HG02840 (cell line): ENCODE measurements around the gene SLC15A3.

ENCODE experiments used
- ATAC-seq: cut with Tn5 transposase; IDR thresholded peaks from one replicate; pipeline ENCODE4 v1.9.1; 2021; ENCODE audit warnings: mild to moderate bottlenecking, moderate library complexity, moderate number of reproducible peaks; ENCODE audit not compliant: unreplicated experiment, low FRiP score

The SLC15A3 gene

DNA sequence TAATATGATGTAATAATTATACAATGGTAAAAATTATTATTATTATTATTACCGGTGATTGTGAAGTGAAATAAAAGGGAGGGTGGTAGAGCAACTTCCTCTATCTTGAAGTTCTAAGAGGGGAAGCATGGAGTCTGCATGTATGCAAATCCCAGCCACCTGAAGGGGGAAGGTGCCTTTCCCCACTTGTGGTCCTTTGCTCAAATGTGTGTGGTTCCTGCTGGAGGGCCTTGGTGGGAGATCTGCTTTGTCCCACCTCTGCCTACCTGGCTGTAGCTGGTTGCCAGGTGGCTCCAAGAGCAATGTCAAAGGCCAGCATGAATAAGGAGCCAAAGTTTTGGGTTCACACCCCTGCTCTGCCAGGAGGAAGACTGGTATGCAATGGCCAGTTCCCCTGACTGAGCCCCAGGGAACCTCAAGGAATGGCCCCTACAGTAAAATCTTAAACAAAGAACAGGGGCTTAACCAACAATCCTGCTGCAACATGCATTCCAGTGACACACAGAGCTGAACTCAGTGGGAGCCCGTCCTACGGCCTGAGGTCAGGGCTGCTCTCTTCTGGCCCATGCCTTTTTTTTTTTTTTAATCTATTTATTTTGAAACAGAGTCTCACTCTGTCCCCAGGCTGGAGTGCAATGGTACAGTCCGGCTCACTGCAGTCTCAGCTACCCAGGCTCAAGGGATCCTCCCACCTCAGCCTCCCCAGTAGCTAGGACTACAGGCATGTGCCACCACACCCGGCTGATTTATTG lies 19.2 kb downstream of the SLC15A3 start:
- no peak for ATAC-seq

DNA sequence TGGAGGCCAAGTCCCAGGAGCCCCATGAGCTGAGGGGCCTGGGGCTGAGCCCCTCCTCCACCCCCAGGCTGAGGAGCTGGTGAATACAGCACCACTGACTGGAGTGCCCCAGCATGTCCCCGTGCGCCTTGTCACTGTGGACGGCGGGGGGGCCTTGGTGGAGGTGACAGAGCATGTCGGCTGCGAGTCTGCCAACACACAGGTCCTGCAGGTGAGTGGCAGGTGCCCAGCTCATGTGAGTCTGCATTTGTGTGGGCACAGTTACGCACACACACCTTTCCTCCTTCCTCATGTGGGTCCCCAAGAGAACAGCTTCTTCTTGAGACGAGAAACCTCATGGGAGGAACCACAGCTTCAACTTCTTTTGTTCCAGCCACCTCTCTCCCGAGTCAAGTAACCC lies 20.1 kb downstream of the SLC15A3 start:
- ATAC-seq = no peak

DNA sequence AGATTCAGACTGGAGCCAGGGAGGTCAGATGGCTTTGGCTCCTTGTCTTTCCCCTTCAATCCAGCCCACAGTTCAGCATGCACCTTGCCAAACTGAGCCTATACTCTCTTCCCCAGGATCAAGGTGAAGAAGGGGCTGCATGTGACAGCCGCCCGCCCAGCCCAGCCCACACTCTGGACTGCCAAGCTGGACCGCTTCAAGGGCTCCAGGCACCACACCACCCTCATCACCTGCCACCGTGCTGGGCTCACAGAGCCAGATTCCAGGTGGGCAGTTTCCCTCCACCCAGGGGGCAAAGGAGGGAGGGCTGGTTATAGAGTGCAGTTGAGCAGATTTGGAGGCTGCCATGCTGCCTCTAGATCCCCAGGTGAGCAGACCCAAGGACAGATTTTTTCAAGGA lies 21.6 kb downstream of the SLC15A3 start:
- ATAC-seq = no peak

DNA sequence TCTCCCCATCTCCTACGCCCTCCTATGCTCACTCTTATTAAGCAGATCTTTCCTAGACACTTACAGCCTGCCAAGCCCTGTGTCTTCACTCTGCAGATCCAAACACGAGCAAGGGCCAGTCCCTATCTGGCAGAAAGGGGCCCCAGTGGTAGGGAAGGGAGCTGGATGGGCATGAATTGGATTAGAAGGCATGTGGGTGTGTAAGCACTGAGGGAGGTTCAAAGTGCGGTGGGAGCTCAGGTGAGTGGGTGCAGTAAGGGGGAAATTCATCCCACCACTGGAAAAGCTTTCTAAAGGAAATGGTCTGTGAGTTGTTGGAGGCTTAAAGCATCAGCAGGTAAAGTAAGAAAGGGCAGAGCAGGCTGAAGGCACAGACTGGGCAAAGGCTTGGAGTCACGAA lies 22.2 kb downstream of the SLC15A3 start:
- no peak for ATAC-seq

DNA sequence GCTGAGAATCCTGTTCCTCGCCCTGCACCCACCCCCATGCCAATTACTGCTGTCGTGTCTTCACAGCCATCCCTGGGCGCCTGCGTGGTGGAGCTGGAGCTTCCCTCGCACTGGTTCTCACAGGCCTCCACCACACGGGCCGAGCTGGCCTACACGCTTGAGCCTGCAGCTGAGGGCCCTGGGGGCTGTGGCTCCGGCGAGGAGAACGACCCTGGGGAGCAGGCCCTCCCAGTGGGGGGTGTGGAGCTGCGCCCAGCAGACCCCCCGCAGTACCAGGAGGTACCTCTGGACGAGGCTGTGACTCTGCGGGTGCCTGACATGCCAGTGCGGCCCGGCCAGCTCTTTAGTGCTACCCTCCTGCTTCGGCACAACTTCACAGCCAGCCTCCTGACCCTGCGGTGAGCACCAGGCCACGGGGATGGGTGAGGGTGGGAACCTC lies 23.4 kb downstream of the SLC15A3 start:
- ATAC-seq = no peak

DNA sequence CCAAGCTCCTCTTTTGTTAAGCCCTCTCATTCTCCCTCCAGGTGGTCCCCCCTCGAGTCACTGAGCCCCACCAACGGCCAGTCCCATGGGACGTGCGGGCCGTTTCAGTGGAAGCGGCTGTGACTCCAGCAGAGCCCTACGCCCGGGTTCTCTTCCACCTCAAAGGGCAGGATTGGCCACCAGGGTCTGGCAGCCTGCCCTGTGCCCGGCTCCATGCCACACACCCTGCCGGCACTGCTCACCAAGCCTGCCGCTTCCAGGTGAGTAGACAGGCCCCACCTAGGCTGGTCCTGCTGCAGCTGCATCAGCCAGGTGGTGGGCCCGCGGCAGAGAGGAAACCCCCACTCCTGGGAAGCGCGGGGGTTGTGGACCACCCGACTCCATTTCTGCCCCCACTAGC lies 24.4 kb downstream of the SLC15A3 start:
- ATAC-seq = no peak

DNA sequence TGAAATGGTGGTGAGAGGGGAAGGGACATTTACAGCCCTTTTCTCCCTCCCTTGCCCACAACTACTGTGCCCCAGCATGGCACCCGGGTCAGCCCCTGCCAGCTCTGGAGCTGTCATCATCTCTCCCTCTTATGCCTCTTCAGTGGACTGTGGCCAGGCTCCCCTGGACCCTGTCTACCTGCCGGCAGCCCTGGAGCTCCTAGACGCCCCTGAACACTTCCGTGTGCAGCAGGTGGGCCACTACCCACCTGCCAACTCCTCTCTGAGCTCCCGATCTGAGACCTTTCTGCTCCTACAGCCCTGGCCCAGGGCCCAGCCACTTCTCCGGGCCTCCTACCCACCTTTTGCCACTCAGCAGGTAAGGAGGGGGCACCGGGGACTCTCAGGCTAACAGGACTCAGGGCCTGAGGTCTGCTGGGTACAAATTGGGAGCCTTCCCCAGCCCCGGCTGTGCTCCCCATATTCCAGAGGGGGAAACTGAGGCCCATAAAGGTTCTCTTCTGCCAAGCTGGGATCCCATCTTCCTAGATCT lies 24.8 kb downstream of the SLC15A3 start:
- ATAC-seq = no peak

DNA sequence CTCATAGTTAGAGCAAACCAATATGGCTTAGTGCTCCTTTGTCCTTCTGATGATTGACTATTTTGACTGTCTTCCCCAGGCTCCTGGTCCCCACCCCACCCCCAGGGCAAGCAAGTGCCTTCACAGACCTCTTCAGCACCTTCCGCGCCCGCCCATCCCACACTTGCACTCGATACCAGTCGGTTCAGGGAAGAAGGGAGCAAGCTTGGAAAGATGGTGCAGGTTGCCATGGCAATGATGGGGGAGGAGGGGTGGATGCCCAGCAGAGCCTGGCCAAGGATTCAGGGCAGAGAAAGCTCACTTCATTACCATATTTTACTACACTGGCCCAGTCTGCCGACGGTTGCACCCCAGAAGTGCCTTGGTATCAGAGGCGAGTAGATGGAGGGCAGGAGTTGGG lies 25.5 kb downstream of the SLC15A3 start:
- ATAC-seq = no peak

DNA sequence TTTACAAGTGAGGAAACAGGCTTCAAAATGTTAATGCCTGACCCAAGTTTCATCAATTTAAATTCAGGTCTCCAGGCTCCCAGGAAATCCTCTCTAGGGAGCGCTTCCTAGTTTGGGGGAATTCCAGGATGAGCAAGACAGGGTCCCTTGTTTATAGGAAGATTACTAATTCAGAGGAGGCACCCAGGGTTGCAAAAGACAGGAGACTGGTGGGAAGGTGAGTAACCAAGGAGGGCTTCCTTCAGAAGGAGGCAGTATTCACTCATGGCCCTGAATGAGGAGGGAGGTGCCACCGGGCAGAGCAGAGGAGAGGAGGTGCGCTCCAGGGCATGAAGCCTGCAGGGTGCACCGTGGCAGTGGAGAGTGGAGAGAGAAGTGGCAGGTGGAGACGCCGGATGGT lies 26.1 kb downstream of the SLC15A3 start:
- no peak for ATAC-seq

DNA sequence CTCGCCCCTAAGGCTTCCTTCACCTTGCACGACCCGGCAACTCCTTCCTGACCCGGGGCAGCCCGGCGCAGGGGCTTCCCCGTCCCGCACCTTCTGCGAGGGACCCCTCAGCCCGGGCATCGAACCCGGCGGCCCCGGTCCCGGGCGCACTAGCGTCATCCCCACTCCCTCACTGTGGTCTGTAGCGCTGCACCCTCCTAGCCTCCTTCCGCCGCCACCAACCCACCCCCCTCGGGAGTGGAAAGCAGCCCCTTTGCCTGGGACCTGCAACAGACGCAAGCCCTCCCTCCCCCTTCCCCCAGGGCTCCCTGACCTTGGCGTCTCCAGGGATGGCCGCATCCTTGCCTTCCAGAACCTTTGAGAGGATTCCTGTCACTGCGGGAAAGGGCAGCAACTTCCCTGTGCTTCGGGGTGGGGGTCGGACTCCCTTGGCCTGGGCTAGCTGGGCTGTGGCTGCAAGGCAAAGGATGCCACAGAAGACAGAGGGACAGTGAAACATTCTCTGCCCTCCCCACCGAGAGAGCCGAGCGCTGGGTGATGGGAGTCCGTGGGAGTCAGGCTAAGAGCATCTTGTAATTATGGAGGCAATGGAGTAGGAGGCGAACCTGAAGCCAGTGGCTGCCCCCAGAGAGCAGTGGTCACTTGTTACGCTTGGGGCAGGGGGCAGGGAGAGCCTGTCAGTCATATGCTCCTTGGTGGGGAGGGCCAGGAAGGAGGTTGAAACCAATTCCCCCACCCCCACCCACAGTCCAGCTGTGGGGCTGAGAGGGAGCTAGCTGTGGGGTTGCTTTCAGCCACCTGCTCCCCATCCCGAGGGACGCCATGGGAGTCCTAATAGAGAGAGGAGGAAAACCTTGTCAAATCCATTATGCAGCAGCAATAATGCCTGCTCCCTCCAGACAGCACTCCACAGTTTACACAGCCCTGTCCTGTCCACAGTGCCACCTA lies 26.8 kb downstream of the SLC15A3 start:
- ATAC-seq = no peak

DNA sequence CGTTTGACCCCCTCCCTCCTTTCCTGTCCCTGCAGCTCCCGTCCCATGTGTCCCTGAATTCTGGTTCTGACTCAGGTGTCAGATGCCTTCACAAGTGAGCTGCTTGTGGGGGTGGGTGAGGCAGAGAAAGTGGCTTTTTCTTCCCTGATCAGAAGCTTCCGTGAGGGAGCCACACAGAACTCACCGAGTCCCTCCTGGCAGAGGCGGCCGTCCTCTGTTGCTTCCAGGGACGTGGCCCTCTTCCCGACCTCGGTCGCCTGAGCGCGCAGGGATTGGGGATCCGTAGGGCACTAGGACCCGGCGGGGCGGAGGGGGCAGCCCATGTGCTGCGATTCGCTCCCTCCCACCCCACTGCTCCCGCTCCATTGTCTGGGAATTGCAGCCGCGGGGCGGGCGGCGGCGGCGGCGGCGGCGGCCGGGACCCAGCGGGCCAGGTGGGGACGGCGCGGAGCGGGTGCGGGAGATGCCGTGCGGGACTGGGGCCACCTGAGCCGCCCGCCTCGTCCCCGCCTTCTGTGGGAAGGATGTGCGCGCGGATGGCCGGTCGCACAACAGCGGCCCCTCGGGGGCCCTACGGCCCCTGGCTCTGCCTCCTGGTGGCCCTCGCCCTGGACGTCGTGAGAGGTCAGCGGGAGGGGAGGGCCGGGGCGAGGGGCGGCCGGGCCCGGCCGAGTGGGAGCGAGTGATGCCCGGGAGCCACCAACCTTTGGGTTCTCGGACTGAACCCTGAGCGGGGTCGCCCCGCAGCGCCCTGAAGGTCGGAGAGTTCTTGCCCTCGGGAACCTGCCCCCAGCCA lies 27.7 kb downstream of the SLC15A3 start, which contains the start of gene TMEM132A:
TSS of gene TMEM132A (plus strand) at position 351 of the 796 bp plus-strand sequence. CDS start at position 525, 174 bp downstream.
- no peak for ATAC-seq

DNA sequence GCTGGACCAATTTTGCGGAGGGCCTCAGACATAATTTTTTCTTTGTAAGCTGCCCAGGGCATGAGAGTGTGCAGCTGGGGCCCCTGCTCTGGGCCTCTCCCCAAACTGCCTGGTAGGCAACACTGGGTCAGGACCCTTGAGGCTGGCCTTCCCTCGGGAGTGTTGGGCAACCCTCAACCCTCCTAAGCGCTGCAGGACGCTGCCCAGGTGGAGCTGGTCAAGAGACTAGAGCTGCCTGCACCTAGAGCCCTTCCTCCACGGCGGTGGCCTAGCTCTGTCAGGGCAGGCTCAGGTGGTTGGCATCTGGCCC lies 28.2 kb downstream of the SLC15A3 start:
- ATAC-seq = no peak

DNA sequence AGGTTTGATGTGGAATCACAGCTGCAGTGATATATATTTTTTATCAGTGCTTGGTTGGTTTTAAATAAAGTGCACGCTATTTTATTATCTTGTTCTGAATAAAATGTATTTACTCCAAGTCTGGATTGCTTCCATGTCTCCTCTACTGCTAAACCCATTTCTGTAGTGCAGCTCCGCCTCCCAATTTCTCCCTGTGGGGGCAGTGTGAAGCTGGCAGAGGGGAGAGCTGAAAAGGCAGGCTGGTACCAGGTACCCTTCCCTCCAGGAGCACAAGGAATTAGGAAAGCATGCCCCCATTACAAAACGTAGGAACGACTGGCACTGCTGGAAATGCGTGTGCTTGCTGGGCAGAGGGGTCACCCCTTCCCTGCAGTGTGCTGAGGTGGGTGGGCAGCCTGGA lies 28.6 kb downstream of the SLC15A3 start:
- no peak for ATAC-seq

DNA sequence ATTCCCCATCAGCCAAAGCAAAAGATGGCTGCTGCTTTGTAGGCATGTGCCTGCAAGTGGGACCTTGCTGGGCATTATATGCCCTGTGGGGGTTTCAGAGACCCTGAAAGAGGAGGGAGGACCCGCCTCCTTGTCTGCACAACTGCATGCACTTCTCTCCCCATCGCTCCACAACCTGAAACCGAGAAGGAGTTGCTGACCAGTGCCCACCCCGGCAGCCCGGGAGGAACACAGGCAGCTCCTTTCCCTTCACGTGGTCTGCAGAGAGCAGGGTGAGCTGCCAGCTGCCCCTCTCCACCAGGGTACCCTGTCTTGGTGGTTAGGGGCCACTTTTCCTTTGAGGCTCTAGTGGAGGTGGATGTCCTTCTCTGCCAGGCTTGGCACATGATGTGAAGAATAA lies 29.1 kb downstream of the SLC15A3 start:
- no peak for ATAC-seq

DNA sequence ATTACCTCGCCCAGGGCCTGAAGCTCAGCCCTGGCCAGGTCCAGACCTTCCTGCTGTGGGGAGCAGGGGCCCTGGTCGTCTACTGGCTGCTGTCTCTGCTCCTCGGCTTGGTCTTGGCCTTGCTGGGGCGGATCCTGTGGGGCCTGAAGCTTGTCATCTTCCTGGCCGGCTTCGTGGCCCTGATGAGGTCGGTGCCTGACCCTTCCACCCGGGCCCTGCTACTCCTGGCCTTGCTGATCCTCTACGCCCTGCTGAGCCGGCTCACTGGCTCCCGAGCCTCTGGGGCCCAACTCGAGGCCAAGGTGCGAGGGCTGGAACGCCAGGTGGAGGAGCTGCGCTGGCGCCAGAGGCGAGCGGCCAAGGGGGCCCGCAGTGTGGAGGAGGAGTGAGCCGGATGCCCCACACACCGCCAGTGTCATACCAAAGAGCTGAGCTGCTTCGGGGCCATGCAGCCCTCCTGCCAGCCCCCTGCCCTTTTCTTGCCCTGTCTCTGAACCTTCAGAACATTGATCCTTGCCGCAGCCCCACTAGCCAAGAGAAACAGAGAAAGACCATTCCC lies 30.1 kb downstream of the SLC15A3 start:
- no peak for ATAC-seq

DNA sequence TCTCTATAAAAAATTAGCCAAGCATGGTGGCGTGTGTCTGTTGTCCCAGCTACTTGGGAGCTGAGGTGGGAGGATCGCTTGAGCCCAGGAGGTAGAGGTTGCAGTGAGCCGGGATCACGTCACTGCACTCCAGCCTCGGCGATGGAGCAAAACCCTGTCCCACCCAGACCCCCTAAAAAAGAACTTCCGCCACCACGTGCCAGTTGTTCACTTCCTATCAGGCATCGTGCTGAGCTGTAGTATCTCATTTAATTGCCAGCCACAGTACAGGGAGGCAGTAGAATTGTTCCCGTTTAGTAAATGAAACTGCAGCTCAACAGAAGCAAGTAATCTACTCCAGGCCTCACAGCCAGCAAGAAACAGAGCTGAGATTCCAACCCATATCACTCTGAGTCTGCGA lies 30.7 kb downstream of the SLC15A3 start:
- ATAC-seq = no peak

DNA sequence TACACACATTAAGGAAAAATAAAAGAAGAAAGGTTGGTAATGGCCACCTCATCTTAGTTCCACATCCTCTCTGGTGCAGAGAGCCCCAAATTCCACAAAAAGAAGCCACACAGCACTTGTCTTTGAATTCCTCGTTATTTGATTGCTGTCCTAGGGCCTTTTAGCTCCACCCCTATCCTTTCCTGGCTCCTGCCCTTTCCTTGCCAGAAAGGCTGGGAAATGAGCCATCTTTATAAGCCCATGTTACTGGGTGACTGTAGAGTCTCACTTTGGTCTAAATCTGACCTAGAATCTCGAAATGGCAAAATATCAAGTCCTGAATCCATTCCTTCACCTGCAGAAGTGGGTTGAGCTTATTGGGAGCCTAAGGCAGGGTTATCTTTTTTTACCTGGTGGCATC lies 32.0 kb downstream of the SLC15A3 start:
- no peak for ATAC-seq

DNA sequence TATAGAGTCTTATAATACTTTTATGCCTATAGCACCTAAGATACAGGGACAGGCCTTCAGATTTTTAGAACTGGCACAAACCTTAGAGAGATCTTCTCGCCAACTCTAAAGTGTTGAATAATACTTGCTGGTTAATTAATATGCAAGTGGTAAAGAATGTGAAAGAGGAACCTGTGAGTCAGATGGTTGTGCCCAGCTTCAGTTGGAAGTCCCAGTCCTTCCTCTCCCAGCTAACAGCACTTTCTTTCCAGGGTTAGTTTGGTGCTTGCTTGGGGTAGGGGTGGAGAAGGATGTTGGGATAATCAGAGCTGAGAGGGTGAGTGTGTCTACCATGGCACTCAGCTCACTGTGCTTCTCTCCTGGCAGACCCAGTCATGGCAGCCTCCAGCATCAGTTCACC lies 32.7 kb downstream of the SLC15A3 start:
- no peak for ATAC-seq

DNA sequence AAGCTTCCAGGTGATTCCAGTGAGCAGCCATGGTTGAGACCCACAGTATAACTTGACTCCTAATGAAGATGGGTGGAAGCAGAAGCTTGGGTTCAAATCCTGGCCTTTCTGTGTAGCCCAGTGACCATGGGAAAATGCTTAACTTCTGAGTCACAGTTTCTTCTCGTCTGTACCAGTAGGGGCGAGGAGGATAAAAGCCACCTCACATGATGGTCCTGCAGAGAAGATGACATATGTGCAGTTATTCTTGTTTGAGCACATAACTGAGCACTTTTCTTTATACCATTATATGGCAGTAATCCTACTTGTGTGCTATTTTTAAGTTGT lies 33.1 kb downstream of the SLC15A3 start:
- ATAC-seq = no peak

DNA sequence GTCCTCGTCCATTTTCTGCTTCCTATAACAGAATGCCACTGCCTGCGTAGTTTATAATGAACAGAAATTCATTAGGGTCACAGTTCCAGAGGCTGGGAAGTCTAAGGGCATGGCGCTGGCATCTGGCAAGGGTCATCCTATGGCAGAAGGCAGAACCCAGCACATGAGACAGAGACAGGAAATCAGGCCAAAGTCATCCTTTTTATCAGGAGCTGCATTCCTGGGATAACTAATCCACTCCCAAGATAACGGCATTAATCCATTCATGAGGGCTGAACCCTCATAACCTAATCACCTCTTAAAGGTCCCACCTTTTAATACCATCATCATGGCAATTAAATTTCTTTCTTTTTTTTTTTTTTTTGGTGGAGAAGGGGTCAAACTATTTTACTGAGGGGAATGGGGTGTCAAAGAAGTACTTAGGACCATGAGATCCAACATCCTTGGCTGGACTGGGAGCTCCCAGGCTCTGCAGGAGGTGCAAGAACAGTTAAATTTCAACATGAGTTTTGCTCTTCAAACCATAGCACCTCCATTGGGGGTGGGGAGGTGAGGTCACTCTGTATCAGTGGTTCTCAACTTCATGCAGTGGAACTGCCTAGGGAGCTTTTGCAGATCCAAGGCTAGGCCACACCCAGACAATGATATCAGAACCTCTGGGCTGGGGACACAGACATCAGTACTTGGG lies 33.6 kb downstream of the SLC15A3 start:
- no peak for ATAC-seq
